Heart right ventricle (tissue), 16 donors: ENCODE data around the gene ANKRD52. TPM values are rescaled to one million over a fixed set of nuclear protein-coding genes. Genes with fewer than 3 reads are reported as not detected.
A peak's percentile ranks its signal among the peaks of the same experiment; 100 is the strongest.
"Not testable (repeated sequence)": the region's sequence is repeated elsewhere in the genome, so short reads cannot be mapped to it uniquely, and the experiment has no call there.

ENCODE experiments used
- ATAC-seq, 8 donors: fragments of 200-7000 bp; cut with Tn5 transposase; one replicate each; pipeline ENCODE4 v1.9.1; 2020; ENCODE audit warnings: mild to moderate bottlenecking in 8 of 8, moderate library complexity in 8 of 8, moderate number of reproducible peaks in 1 of 8
- DNase-seq, 2 donors: peaks; one replicate each; pipeline ENCODE4 v3.0.0-alpha.2; 2020
- H3K27ac ChIP-seq, 10 donors: fragments of 200-600 bp; sonication (generic) in 2 of 10; one replicate each; pipeline versions ENCODE4 v1.5.0 to v1.8.0; 2020 to 2022; ENCODE audit warnings: mild to moderate bottlenecking in 3 of 10
- H3K27me3 ChIP-seq, 7 donors: fragments of 200-600 bp; one replicate each; pipeline ENCODE4 v1.8.0; 2021 to 2022; ENCODE audit warnings: mild to moderate bottlenecking in 2 of 7
- H3K36me3 ChIP-seq, 9 donors: fragments of 200-600 bp; sonication (generic) in 1 of 9; one replicate each; pipeline versions ENCODE4 v1.5.0 to v1.8.0; 2020 to 2022; ENCODE audit warnings: mild to moderate bottlenecking in 2 of 9
- H3K4me1 ChIP-seq, 9 donors: fragments of 200-600 bp; sonication (generic) in 1 of 9; one replicate each; pipeline versions ENCODE4 v1.5.0 to v1.8.0; 2020 to 2022; ENCODE audit warnings: mild to moderate bottlenecking in 4 of 9
- H3K4me3 ChIP-seq, 10 donors: fragments of 200-600 bp; sonication (generic) in 2 of 10; one replicate each; pipeline versions ENCODE4 v1.5.0 to v1.8.0; 2020 to 2022; ENCODE audit warnings: mild to moderate bottlenecking in 7 of 10, moderate library complexity in 2 of 10
- H3K9me3 ChIP-seq, 11 donors: fragments of 200-600 bp in 10 of 11; sonication (generic) in 2 of 11; one replicate each; pipeline versions ENCODE4 v1.5.0 to v1.8.0; 2013 to 2022; ENCODE audit warnings: mild to moderate bottlenecking in 2 of 11, control low read depth in 1 of 11, moderate library complexity in 1 of 11
- CTCF ChIP-seq, 9 donors: fragments of 200-600 bp; sonication (generic) in 2 of 9; IDR thresholded peaks; one replicate each; pipeline versions ENCODE4 v1.5.0 to v1.8.0; 2021 to 2022; ENCODE audit warnings: antibody characterized with exemption in 9 of 9, mild to moderate bottlenecking in 5 of 9, moderate library complexity in 1 of 9
- WGBS, 2 donors: extraction: QIAGEN DNeasy Blood & Tissue Kit; methylation state at CpG; one replicate each; pipeline ENCODE4 v1.1.7; 2013; ENCODE audit warnings: inconsistent platforms in 1 of 2; 5-methylcytosine and 5-hydroxymethylcytosine counted together
- intact Hi-C, 10 donors: fragments of 100-400 bp; cut with DNase I; formaldehyde crosslinking; loops; one replicate each; pipeline versions ENCODE4 v1.11.1 to v1.14.2; 2022
- polyA plus RNA-seq, 2 donors: library from polyadenylated mRNA; stranded (reverse); fragments of 200-250 nt; gene quantifications; one replicate each; pipeline ENCODE4 v1.2.3, GENCODE V29; 2013
- total RNA-seq, 10 donors: library from RNA; stranded (reverse); fragmentation: NEBNext Ultra II Directional in 3 of 10; extraction: Animal tissue kit (Norgen Biotek cat#: 25700) in 3 of 10; gene quantifications; one replicate each; pipeline versions ENCODE4 v1.2.1 to v1.2.4, GENCODE V29; 2021 to 2023
- donor health status: Arrhythmogenic right ventricular cardiomyopathy.
- donor health status: ischemic (EF 13 %, LVEDD 7.1; RV severe dilation, severe dysfunction).
- donor health status: healthy with polysubstance abuse.
- donor health status: DM: no; HTN: yes; CAD: no.
- donor health status: DM: no; HTN: no; CAD: no.
- donor health status: ischemic (EF 25% LVEDD 6.9; RV normal size, moderate dysfunction).
- donor health status: ischemic (EF 25% LVEDD 5.7; RV mildly dilated, moderate dysfunction).
- donor health status: healthy.
- donor health status: DM: yes; HTN: yes; CAD: no.
- donor health status: Ischemic cardiomyopathy.
- donor health status: ischemic (EF 35%, LVEDD 5.7; RV mildly dilated, moderate dysfunction).
- donor health status: nonischemic (EF 11% LVEDD 7.7; RV severe dilation, severe dysfunction).
- donor health status: DM: yes; HTN: yes; CAD: no.
- donor health status: PGD.
- donor health status: ischemic (EF 29% LVEDD 5.4; RV normal size, mild dysfunction).
- donor health status: nonischemic (EF 23%, LVEDD 6.1; RV moderate dilation, normal function).

The ANKRD52 gene
- total and polyA plus RNA-seq, 12 donors, result 10.2 to 30.9 (median 24.6) TPM

DNA sequence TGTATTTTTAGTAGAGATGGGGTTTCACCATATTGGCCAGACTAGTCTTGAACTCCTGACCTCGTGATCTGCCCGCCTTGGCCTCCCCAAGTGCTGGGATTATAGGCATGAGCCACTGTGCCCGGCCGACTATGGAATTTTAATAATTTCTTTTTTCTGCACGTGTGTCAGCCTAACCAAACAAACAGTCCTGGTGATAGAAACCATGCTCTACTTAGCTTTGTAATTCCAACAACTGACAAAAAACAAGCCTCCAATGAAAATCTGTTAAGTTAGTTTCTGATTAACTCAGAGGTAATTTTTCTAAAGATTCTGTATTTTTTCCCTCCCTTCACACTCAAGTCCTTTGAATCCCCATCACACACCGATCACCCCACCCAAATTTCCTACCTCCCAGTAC is 23.8 kb upstream of the ANKRD52 start:
- Histone ChIP-seq H3K4me3 (no peak overlapping the region), H3K4me1 (peaks cover 0 to 16% (median 13%) of the 10 kb centered on the region in 9 donors), H3K27ac (no peak overlapping the region), H3K36me3 (peaks cover 0 to 100% (median 72%) of the 10 kb centered on the region in 9 donors), H3K9me3 (no peaks in the 10 kb centered on the region), H3K27me3 (no peaks in the 10 kb centered on the region)
- no peak for DNase-seq
- ATAC-seq, result no peak
- TF ChIP-seq CTCF (IDR thresholded peaks at IDR 0.05), result no peak
- 88 to 90% methylated on average over 6 of the region's 6 CpGs for WGBS, 2 donors
- intact Hi-C loops, result no loop called here

GRCh38 chr12:56280849-56281248 is 22.7 kb upstream of the ANKRD52 start:
- no peaks in the 10 kb centered on the region for H3K9me3 ChIP-seq
- no peak overlapping the region for H3K27ac ChIP-seq
- ATAC-seq, result no peak
- peaks cover 0 to 100% (median 73%) of the 10 kb centered on the region in 9 donors for H3K36me3 ChIP-seq
- intact Hi-C loops, result no loop called here
- H3K27me3 ChIP-seq, result no peaks in the 10 kb centered on the region
- TF ChIP-seq CTCF (IDR thresholded peaks at IDR 0.05), result no peak
- DNase-seq, result no peak
- H3K4me1 ChIP-seq, result peaks cover 0 to 4% (median 2%) of the 10 kb centered on the region in 9 donors
- H3K4me3 ChIP-seq, result no peak overlapping the region

DNA sequence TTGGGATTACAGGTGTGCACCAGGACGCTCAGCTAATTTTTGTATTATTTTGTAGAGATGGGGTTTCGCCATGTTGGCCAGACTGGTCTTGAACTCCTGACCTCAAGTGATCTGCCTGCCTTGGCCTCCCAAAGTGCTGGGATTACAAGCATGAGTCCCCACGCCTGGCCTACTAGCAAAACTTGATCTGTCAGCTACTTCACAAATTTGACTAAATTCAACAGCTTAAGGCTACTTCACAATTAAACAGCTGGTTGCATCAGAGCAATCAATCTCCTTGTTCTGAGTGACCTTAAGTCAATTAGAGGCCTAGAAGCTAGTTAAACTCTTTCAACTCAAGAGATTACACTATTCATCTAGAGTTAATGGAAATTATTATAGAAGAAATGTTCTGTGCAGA is 20.7 kb upstream of the ANKRD52 start:
- no peaks in the 10 kb centered on the region for H3K9me3 ChIP-seq
- no peak overlapping the region for H3K4me3 ChIP-seq
- no peaks in the 10 kb centered on the region for H3K27me3 ChIP-seq
- intact Hi-C loops, result no loop called here
- DNase-seq, result no peak
- 98% methylated on average over 3 of the region's 3 CpGs for WGBS, 2 donors
- H3K27ac ChIP-seq, result no peak overlapping the region
- H3K36me3 ChIP-seq, result peaks cover 3 to 100% (median 82%) of the 10 kb centered on the region in 9 donors
- ATAC-seq, result no peak
- H3K4me1 ChIP-seq, result no peaks in the 10 kb centered on the region
- no peak for TF ChIP-seq CTCF (IDR thresholded peaks at IDR 0.05)

GRCh38 chr12:56274299-56274698 is 16.1 kb upstream of the ANKRD52 start:
- no peak for TF ChIP-seq CTCF (IDR thresholded peaks at IDR 0.05)
- intact Hi-C loops, result no loop called here
- no peak overlapping the region for H3K4me3 ChIP-seq
- H3K9me3 ChIP-seq, result no peaks in the 10 kb centered on the region
- DNase-seq (no peak), ATAC-seq (no peak)
- H3K36me3 ChIP-seq, result peaks cover 3 to 100% (median 69%) of the 10 kb centered on the region in 9 donors
- no peaks in the 10 kb centered on the region for H3K27me3 ChIP-seq
- H3K27ac ChIP-seq, result no peak overlapping the region
- WGBS, 2 donors, result 96 to 99% methylated on average over 2 of the region's 2 CpGs
- H3K4me1 ChIP-seq, result peaks cover 0 to 32% (median 15%) of the 10 kb centered on the region in 9 donors

DNA sequence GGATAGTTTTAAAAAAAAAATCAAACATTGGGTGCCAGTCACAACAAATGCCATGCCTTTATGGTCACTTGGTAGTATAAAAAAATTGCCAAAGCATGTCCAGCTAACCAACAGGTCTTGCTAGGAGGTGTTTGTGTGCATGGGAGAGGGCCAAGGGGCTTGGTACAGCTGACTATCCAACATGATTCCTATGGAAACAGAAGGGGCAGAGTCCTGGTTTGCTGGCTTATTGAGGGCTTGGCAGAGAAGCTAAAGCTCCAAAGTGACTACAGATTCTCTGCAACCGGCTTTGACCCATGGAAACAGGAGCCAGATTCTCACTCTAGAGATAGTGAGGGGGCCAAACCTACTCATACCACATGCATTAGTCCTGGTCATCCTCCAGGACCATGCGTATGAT is 14.3 kb upstream of the ANKRD52 start:
- WGBS, 2 donors, result 50 to 68% methylated on average over 2 of the region's 2 CpGs
- Histone ChIP-seq H3K4me1 (peaks cover 5 to 49% (median 24%) of the 10 kb centered on the region in 9 donors), H3K36me3 (peaks cover 3 to 91% (median 52%) of the 10 kb centered on the region in 9 donors), H3K27ac (peak overlapping the region in 5 of 10 donors; percentile 13 to 98 (median 83))
- H3K4me3 ChIP-seq, DNase-seq, H3K27me3 ChIP-seq, intact Hi-C loops, H3K9me3 ChIP-seq: not testable (repeated sequence)
- ATAC-seq, result peak in 3 of 8 donors; percentile 9 to 36 (median 12)
